H1 (cell line): Measurements from ENCODE around the gene TBX18. TPM values are rescaled to one million over a fixed set of nuclear protein-coding genes. Genes with fewer than 3 reads are reported as not detected.

Source experiments
- CTCF ChIA-PET: fragments of 300-600 bp; sonication (Branson Sonifier 250); formaldehyde crosslinking; loops from one replicate; lab custom pipeline; 2021; ENCODE audit not compliant: partially characterized antibody; lab: Charles Lee
- POLR2A ChIA-PET: fragments of 300-600 bp; sonication (Branson Sonifier 250); formaldehyde crosslinking; loops from one replicate; lab custom pipeline; 2021; ENCODE audit warnings: inconsistent platforms; ENCODE audit not compliant: partially characterized antibody; lab: Charles Lee
- DNase-seq, 2 experiments: peaks; one replicate each; pipeline versions ENCODE4 v3.0.0 to v3.0.0-alpha.2; 2010 to 2022; ENCODE audit warnings: low spot score in 2 of 2, low read depth in 1 of 2, mixed read lengths in 1 of 2
- FAIRE-seq: peaks from 2 replicates; lab custom pipeline; 2011; peaks lifted over from hg19 to GRCh38; lab: Jason Lieb, UNC
- H2AFZ ChIP-seq: 2 replicates; pipeline ENCODE4 v1.8.1; 2012; ENCODE audit warnings: low read length, inconsistent platforms
- H2AK5ac ChIP-seq: 2 replicates; pipeline ENCODE4 v1.6.1; 2013; ENCODE audit warnings: low read depth, low read length
- H2BK120ac ChIP-seq: replicated peaks from 2 replicates; pipeline ENCODE3; 2013; ENCODE audit warnings: low read depth, low read length, inconsistent platforms
- H2BK12ac ChIP-seq: 2 replicates; pipeline ENCODE4 v1.6.1; 2013; ENCODE audit warnings: low read depth, low read length
- H2BK15ac ChIP-seq: 2 replicates; pipeline ENCODE4 v1.6.1; 2013; ENCODE audit warnings: low read length
- H2BK20ac ChIP-seq: 2 replicates; pipeline ENCODE4 v1.6.1; 2013; ENCODE audit warnings: low read length
- H2BK5ac ChIP-seq: 2 replicates; pipeline ENCODE4 v1.6.1; 2013; ENCODE audit warnings: low read depth, low read length
- H3K14ac ChIP-seq: 2 replicates; pipeline ENCODE4 v1.6.1; 2013; ENCODE audit warnings: inconsistent platforms; ENCODE audit not compliant: insufficient read length
- H3K18ac ChIP-seq: 2 replicates; pipeline ENCODE4 v1.6.1; 2013; ENCODE audit warnings: low read length; ENCODE audit errors: extremely low read depth
- H3K23ac ChIP-seq: 2 replicates; pipeline ENCODE4 v1.6.1; 2013; ENCODE audit warnings: inconsistent platforms; ENCODE audit not compliant: insufficient read length
- H3K23me2 ChIP-seq: 2 replicates; pipeline ENCODE4 v1.6.1; 2013; ENCODE audit warnings: low read depth, low read length
- H3K27ac ChIP-seq: 2 replicates; pipeline ENCODE4 v1.6.1; 2011; ENCODE audit warnings: low read depth, low read length, inconsistent platforms
- H3K27me3 ChIP-seq, 4 experiments: replicated peaks in 1 of 4; 1 replicate in 1 of 4; 2 replicates in 3 of 4; pipeline versions ENCODE4 v1.6.1 to v1.8.1; 2011 to 2013; ENCODE audit warnings: low read length in 3 of 4, mild to moderate bottlenecking in 3 of 4, inconsistent platforms in 2 of 4, mixed read lengths in 2 of 4, moderate library complexity in 1 of 4; ENCODE audit not compliant: control insufficient read depth in 3 of 4, insufficient read depth in 3 of 4; ENCODE audit errors: extremely low read depth in 1 of 4
- H3K36me3 ChIP-seq, 4 experiments: 2 replicates each; pipeline versions ENCODE4 v1.6.1 to v1.8.1; 2011 to 2013; ENCODE audit warnings: mild to moderate bottlenecking in 4 of 4, low read length in 3 of 4, moderate library complexity in 2 of 4, control low read depth in 1 of 4, inconsistent platforms in 1 of 4; ENCODE audit not compliant: insufficient read depth in 4 of 4, control insufficient read depth in 2 of 4
- H3K4ac ChIP-seq: replicated peaks from 2 replicates; pipeline ENCODE3; 2013; ENCODE audit warnings: low read length, low read depth, mixed read lengths, inconsistent platforms; ENCODE audit not compliant: insufficient read length
- H3K4me1 ChIP-seq, 4 experiments: replicated peaks in 1 of 4; 1 replicate in 1 of 4; 2 replicates in 3 of 4; pipeline versions ENCODE4 v1.6.1 to v1.8.1; 2011 to 2013; ENCODE audit warnings: low read length in 3 of 4, inconsistent platforms in 2 of 4, mixed read lengths in 1 of 4; ENCODE audit not compliant: insufficient read depth in 4 of 4, control insufficient read depth in 3 of 4
- H3K4me2 ChIP-seq, 2 experiments: 2 replicates each; pipeline versions ENCODE4 v1.6.1 to v1.8.1; 2011 to 2013; ENCODE audit warnings: low read depth in 2 of 2, low read length in 2 of 2, control low read depth in 1 of 2, inconsistent platforms in 1 of 2, mild to moderate bottlenecking in 1 of 2; ENCODE audit not compliant: insufficient read depth in 1 of 2
- H3K4me3 ChIP-seq, 4 experiments: fragments of 200-600, 300-600 bp in 1 of 4; sonication (generic), shearing (Covaris generic), sonication (Bioruptor Twin) in 1 of 4; 2 replicates each; pipeline versions ENCODE4 v1.5.1 to v1.8.1; 2011 to 2016; ENCODE audit warnings: low read length in 4 of 4, low read depth in 3 of 4, control low read depth in 2 of 4, inconsistent platforms in 2 of 4, mild to moderate bottlenecking in 2 of 4, mixed read lengths in 1 of 4, moderate library complexity in 1 of 4; ENCODE audit not compliant: insufficient read depth in 2 of 4; ENCODE audit errors: extremely low read depth in 1 of 4
- H3K56ac ChIP-seq: replicated peaks from 2 replicates; pipeline ENCODE3; 2013; ENCODE audit warnings: low read depth, mild to moderate bottlenecking, mixed read lengths, low read length, inconsistent platforms; ENCODE audit not compliant: insufficient read length
- H3K79me1 ChIP-seq: 2 replicates; pipeline ENCODE4 v1.6.1; 2013; ENCODE audit warnings: low read depth, low read length, control low read depth
- H3K79me2 ChIP-seq, 2 experiments: 2 replicates each; pipeline versions ENCODE4 v1.6.1 to v1.8.1; 2012 to 2013; ENCODE audit warnings: low read length in 2 of 2, mild to moderate bottlenecking in 2 of 2, inconsistent platforms in 1 of 2; ENCODE audit not compliant: insufficient read depth in 2 of 2, control insufficient read depth in 1 of 2
- H3K9ac ChIP-seq, 4 experiments: replicated peaks in 1 of 4; 1 replicate in 1 of 4; 2 replicates in 3 of 4; pipeline versions ENCODE4 v1.6.1 to v1.8.1; 2011 to 2013; ENCODE audit warnings: low read depth in 3 of 4, low read length in 3 of 4, control low read depth in 2 of 4, mild to moderate bottlenecking in 2 of 4, moderate library complexity in 2 of 4, inconsistent platforms in 1 of 4; ENCODE audit errors: extremely low read depth in 1 of 4
- H3K9me3 ChIP-seq, 2 experiments: 2 replicates each; pipeline versions ENCODE4 v1.6.1 to v1.8.1; 2012 to 2013; ENCODE audit warnings: mild to moderate bottlenecking in 2 of 2, moderate library complexity in 2 of 2, control low read depth in 1 of 2, inconsistent platforms in 1 of 2, low read depth in 1 of 2, low read length in 1 of 2, mixed read lengths in 1 of 2; ENCODE audit not compliant: insufficient read depth in 2 of 2
- H4K20me1 ChIP-seq, 2 experiments: replicated peaks in 1 of 2; 2 replicates each; pipeline versions ENCODE3 to v1.8.1; 2011 to 2013; ENCODE audit warnings: inconsistent platforms in 2 of 2, low read length in 2 of 2, mild to moderate bottlenecking in 1 of 2; ENCODE audit not compliant: insufficient read depth in 2 of 2, control insufficient read depth in 1 of 2
- H4K5ac ChIP-seq: 2 replicates; pipeline ENCODE4 v1.6.1; 2013; ENCODE audit warnings: low read length, low read depth, mixed read lengths, inconsistent platforms; ENCODE audit not compliant: insufficient read length
- H4K8ac ChIP-seq: 2 replicates; pipeline ENCODE4 v1.8.0; 2013; ENCODE audit warnings: mild to moderate bottlenecking, moderate library complexity, low read length, inconsistent platforms; ENCODE audit not compliant: insufficient read depth; ENCODE audit errors: extremely low read depth
- H4K91ac ChIP-seq: replicated peaks from 2 replicates; pipeline ENCODE3; 2013; ENCODE audit warnings: low read length, mixed read lengths, inconsistent platforms; ENCODE audit not compliant: insufficient read length
- MAX ChIP-seq: IDR thresholded peaks from 2 replicates; pipeline ENCODE4 v1.6.1; 2012; ENCODE audit warnings: inconsistent platforms
- SUZ12 ChIP-seq: fragments of 200-600 bp; sonication (generic); IDR thresholded peaks from 2 replicates; pipeline ENCODE4 v1.6.1; 2012; ENCODE audit warnings: mild to moderate bottlenecking, inconsistent platforms, low read length, moderate library complexity, mixed read lengths
- WGBS, 2 experiments: shearing (Covaris generic) in 1 of 2; methylation state at CpG; one replicate each; pipeline versions ENCODE4 v1.1.6 to v1.1.7; 2013 to 2015; ENCODE audit warnings: low lambda C conversion rate in 2 of 2, mixed read lengths in 2 of 2, inconsistent platforms in 1 of 2, low coverage in 1 of 2, missing lambda C conversion rate in 1 of 2; ENCODE audit not compliant: insufficient replicate concordance in 2 of 2, insufficient coverage in 1 of 2, insufficient read length in 1 of 2; ENCODE audit errors: extremely low coverage in 1 of 2, missing lambda C conversion rate in 1 of 2; 5-methylcytosine and 5-hydroxymethylcytosine counted together
- polyA plus RNA-seq, 7 experiments: library from polyadenylated mRNA; depleted of rRNA in 3 of 7; stranded (reverse) in 5 of 7; unstranded in 2 of 7; fragments of >200 nt in 5 of 7; fragments of 200-250 nt in 2 of 7; gene quantifications; 1 replicate in 5 of 7; 2 replicates in 1 of 7; 4 replicates in 1 of 7; pipeline versions ENCODE4 v1.2.1 to v1.2.3, GENCODE V29; 2011 to 2013; ENCODE audit warnings: missing spikeins in 2 of 7, mixed read lengths in 2 of 7
- total RNA-seq: library from RNA; stranded (reverse); fragmentation: NEBNext Ultra II Directional; extraction: Animal tissue kit (Norgen Biotek cat#: 25700); gene quantifications from 2 replicates; pipeline ENCODE4 v1.2.1, GENCODE V29; 2021

Gene TBX18
- total and polyA plus RNA-seq, 2 of the 8 experiments (the other 6 are each of a cell fraction or from before 2014, with no cell fraction given): 0.02 TPM; not detected in 1

- Histone ChIP-seq H2BK15ac (no peak overlapping the region), H2BK12ac (no peak overlapping the region), H3K23ac (no peak overlapping the region), H3K79me1 (no peaks in the 10 kb centered on the region), H3K4me2 (no peak overlapping the region), H3K79me2 (no peaks in the 10 kb centered on the region), H2AFZ (no peak overlapping the region), H3K56ac (no peak overlapping the region), H3K4ac (no peak overlapping the region), H3K4me1 (peaks cover 0 to 15% (median 7%) of the 10 kb centered on the region in 4 experiments; a peak in 4 of 7 replicates), H3K27ac (no peak overlapping the region), H3K27me3 (peaks cover 73 to 100% (median 89%) of the 10 kb centered on the region in 4 experiments), H3K18ac (no peak overlapping the region), H3K4me3 (no peak overlapping the region), H4K20me1 (peaks cover 14 to 21% of the 10 kb centered on the region in 2 experiments), H2BK20ac (no peak overlapping the region), H3K9me3 (no peaks in the 10 kb centered on the region), H3K14ac (no peak overlapping the region), H2AK5ac (no peak overlapping the region), H2BK120ac (no peak overlapping the region)
- FAIRE-seq (no peak), DNase-seq (no peak)
- POLR2A ChIA-PET: interaction anchor here (0.5 kb wide), 1 partner anchor 8 kb away, joined by 3 read pairs; no protein-coding TSS in a partner anchor
- WGBS, 2 experiments: 7% methylated on average over 6 of the region's 6 CpGs; no CpG with 5 or more reads in 1 of the 2 experiments
- CTCF ChIA-PET: interaction anchor here (1.0 to 4.3 kb wide), 2 partner anchors 8 to 9 kb away, joined by 4 to 29 read pairs; partner anchors contain the start of gene TBX18
- TF ChIP-seq SUZ12 (peak; percentile 26), MAX (no peak)
- TF ChIP-seq, all 59 proteins: peak for 1
- Histone ChIP-seq H4K5ac (no peak overlapping the region), H3K36me3 (no peaks in the 10 kb centered on the region), H4K91ac (no peak overlapping the region), H4K8ac (no peak overlapping the region), H3K23me2 (peaks cover 11% of the 10 kb centered on the region; the same call in 1 of the 2 replicates), H2BK5ac (no peak overlapping the region), H3K9ac (no peak overlapping the region)
These were observed 6.8 kb upstream of the TBX18 start for GRCh38 chr6:84771125-84771755.
